SK-N-SH treated with all-trans-retinoic acid at 6 μM for 48 hours (cell line): Measurements from ENCODE around the gene SPRY1.

ENCODE experiments used
- ARNTL ChIP-seq: fragments of 450-650 bp; formaldehyde crosslinking; IDR thresholded peaks from 2 replicates; pipeline ENCODE4 v1.5.0; 2020; ENCODE audit warnings: low read depth, mild to moderate bottlenecking, moderate library complexity, borderline replicate concordance
- CREB5 ChIP-seq: fragments of 250-450 bp; sonication (Bioruptor Pico); IDR thresholded peaks from 2 replicates; pipeline ENCODE4 v1.5.1; 2020; ENCODE audit warnings: low read depth, mild to moderate bottlenecking, moderate library complexity
- ESRRG ChIP-seq: fragments of 250-450 bp; sonication (Bioruptor Pico); IDR thresholded peaks from 2 replicates; pipeline ENCODE4 v1.6.1; 2021; ENCODE audit warnings: mild to moderate bottlenecking
- OSR1 ChIP-seq: fragments of 250-450 bp; sonication (Bioruptor Pico); IDR thresholded peaks from 2 replicates; pipeline ENCODE4 v1.8.0; 2022; ENCODE audit warnings: moderate library complexity, mild to moderate bottlenecking, inconsistent platforms
- PATZ1 ChIP-seq: fragments of 250-450 bp; sonication (Bioruptor Pico); IDR thresholded peaks from 2 replicates; pipeline ENCODE4 v1.8.0; 2020; ENCODE audit warnings: mild to moderate bottlenecking, moderate library complexity, borderline replicate concordance
- PPARA ChIP-seq: fragments of 250-450 bp; sonication (Bioruptor Pico); IDR thresholded peaks from 2 replicates; pipeline ENCODE4 v1.5.0; 2020; ENCODE audit warnings: mild to moderate bottlenecking, borderline replicate concordance
- RARB ChIP-seq: fragments of 250-450 bp; sonication (Bioruptor Pico); IDR thresholded peaks from 2 replicates; pipeline ENCODE4 v1.8.0; 2021; ENCODE audit warnings: mild to moderate bottlenecking, moderate library complexity
- TCF4 ChIP-seq: fragments of 250-450 bp; sonication (Bioruptor Pico); IDR thresholded peaks from 2 replicates; pipeline ENCODE4 v1.8.0; 2021; ENCODE audit warnings: mild to moderate bottlenecking, moderate library complexity, borderline replicate concordance
- TOX ChIP-seq: fragments of 250-450 bp; sonication (Bioruptor Pico); IDR thresholded peaks from 2 replicates; pipeline ENCODE4 v1.8.0; 2021; ENCODE audit warnings: mild to moderate bottlenecking, moderate library complexity, borderline replicate concordance

- TF ChIP-seq ARNTL = no peak
- no peak for TF ChIP-seq PPARA (CRISPR knock-in tag)
- TF ChIP-seq CREB5 (CRISPR knock-in tag) = no peak
- TF ChIP-seq TCF4 (CRISPR knock-in tag) = no peak
- no peak for TF ChIP-seq RARB (CRISPR knock-in tag)
- TF ChIP-seq OSR1 (CRISPR knock-in tag) = no peak
- no peak for TF ChIP-seq ESRRG (CRISPR knock-in tag)
- TF ChIP-seq TOX (CRISPR knock-in tag) = no peak
- no peak for TF ChIP-seq PATZ1
Observed at GRCh38 chr4:123361195-123361861, 35.3 kb upstream of the SPRY1 start.
